PFSK-1 (cell line): Measurements from ENCODE around the gene TARM1.
A peak's percentile ranks its signal among the peaks of the same experiment; 100 is the strongest.

Experiments used
- FOXP2 ChIP-seq: optimal IDR thresholded peaks from 2 replicates; pipeline ENCODE3; 2011; ENCODE audit warnings: borderline replicate concordance, control low read depth, inconsistent platforms; ENCODE audit not compliant: insufficient read depth; ENCODE audit errors: extremely low read length, extremely low read depth
- POLR2AphosphoS5 ChIP-seq: IDR thresholded peaks from 2 replicates; pipeline ENCODE4 v1.6.1; 2012; ENCODE audit warnings: low read depth, mild to moderate bottlenecking, control low read depth, low read length, moderate library complexity
- SIN3A ChIP-seq: IDR thresholded peaks from 2 replicates; pipeline ENCODE4 v1.6.1; 2012; ENCODE audit warnings: mild to moderate bottlenecking, low read length, moderate library complexity, borderline replicate concordance; ENCODE audit not compliant: insufficient read depth
- TAF1 ChIP-seq: IDR thresholded peaks from 2 replicates; pipeline ENCODE4 v1.6.1; 2012; ENCODE audit warnings: low read length, control low read depth, borderline replicate concordance; ENCODE audit not compliant: insufficient read depth
- TF ChIP-seq, protein P1 (sequence below), 2 experiments: IDR thresholded peaks; 2 replicates each; pipeline versions ENCODE4 v1.6.1 to v1.8.0; 2011 to 2012; ENCODE audit warnings: low read depth in 2 of 2, low read length in 2 of 2, control low read depth in 1 of 2, inconsistent platforms in 1 of 2, mild to moderate bottlenecking in 1 of 2, moderate library complexity in 1 of 2; ENCODE audit not compliant: insufficient read depth in 1 of 2

TARM1 gene

DNA sequence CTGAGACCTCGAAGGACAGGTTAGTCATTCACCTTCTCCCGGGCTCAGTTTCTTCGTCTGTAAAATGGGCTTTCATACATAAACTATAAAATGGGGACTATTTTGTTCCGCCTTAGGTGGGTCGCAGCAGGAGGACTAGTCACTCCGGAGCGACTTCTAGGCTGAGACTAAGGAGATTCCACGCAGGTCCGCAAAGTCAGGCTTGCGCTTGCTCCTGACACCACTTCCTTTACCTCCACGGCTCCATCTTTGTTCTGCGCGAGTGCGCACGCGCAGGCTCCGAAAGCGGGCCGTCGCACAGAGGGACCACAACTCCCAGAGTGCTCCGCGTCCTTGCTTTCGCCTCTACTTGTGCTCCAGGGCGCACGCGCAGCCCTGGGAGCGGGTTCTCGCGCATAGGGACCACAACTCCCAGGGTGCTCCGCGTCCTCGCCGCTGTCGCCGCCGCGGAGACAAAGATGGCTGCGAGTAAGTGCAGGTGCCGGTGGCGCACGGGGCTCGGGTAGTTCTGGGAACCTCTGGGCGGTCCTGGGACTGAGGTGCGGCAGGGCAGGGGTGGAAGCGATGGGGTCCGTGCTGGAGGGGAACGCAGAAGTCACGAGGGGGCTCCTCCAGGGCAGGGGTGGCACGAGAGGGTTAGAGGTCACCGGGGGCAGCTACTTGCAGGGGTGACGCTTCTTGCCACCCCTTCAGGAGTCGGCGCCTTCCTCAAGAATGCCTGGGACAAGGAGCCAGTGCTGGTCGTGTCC, 21.4 kb upstream of the TARM1 start, which contains the start of gene NDUFA3:
NDUFA3 (plus strand) TSS at position 435 of the 749 bp plus-strand sequence; CDS start at position 459, 24 bp downstream.
- TF ChIP-seq POLR2AphosphoS5 (peak; percentile 93), SIN3A (no peak), FOXP2 (peak; percentile 72), TAF1 (peak; percentile 94; the same call in 1 of the 2 replicates)
- TF ChIP-seq, protein P1, sequence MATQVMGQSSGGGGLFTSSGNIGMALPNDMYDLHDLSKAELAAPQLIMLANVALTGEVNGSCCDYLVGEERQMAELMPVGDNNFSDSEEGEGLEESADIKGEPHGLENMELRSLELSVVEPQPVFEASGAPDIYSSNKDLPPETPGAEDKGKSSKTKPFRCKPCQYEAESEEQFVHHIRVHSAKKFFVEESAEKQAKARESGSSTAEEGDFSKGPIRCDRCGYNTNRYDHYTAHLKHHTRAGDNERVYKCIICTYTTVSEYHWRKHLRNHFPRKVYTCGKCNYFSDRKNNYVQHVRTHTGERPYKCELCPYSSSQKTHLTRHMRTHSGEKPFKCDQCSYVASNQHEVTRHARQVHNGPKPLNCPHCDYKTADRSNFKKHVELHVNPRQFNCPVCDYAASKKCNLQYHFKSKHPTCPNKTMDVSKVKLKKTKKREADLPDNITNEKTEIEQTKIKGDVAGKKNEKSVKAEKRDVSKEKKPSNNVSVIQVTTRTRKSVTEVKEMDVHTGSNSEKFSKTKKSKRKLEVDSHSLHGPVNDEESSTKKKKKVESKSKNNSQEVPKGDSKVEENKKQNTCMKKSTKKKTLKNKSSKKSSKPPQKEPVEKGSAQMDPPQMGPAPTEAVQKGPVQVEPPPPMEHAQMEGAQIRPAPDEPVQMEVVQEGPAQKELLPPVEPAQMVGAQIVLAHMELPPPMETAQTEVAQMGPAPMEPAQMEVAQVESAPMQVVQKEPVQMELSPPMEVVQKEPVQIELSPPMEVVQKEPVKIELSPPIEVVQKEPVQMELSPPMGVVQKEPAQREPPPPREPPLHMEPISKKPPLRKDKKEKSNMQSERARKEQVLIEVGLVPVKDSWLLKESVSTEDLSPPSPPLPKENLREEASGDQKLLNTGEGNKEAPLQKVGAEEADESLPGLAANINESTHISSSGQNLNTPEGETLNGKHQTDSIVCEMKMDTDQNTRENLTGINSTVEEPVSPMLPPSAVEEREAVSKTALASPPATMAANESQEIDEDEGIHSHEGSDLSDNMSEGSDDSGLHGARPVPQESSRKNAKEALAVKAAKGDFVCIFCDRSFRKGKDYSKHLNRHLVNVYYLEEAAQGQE (IDR thresholded peaks at IDR 0.05; ENCODE audit: insufficient read depth in 1 of 2, low read depth in 2 of 2, low read length in 2 of 2) = 0 out of 4 replicates have a peak, but pooled peaks of 1 of the 2 experiments have one; percentile 25

DNA sequence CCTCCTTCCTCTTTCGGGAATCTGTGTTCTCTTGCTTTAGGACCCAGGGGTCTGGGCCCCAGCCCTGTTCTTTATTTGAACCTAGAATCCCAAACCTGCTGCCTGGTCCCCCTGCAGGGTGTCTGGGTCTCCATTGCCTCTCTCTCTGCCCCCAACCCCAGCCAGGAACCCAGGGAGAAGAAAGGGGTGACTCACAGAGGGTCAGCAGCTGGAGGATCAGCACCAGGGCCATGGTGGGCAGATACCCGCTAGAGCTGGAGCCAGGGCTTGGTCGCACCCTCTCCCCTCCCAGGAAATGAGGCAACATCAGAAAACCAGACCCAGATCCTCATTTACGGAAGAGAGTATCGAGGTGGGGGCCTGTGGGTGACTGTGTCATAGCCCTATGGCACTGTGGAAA, 19.4 kb upstream of the TARM1 start, which contains the start of gene OSCAR:
OSCAR (minus strand) TSS at position 243 of the 400 bp plus-strand sequence; CDS start at position 232, 11 bp downstream.
- TF ChIP-seq SIN3A = no peak
- TF ChIP-seq, protein P1 (IDR thresholded peaks at IDR 0.05; ENCODE audit: insufficient read depth in 1 of 2, low read depth in 2 of 2, low read length in 2 of 2) = no peak
- TF ChIP-seq FOXP2 = no peak
- no peak for TF ChIP-seq POLR2AphosphoS5
- no peak for TF ChIP-seq TAF1

DNA sequence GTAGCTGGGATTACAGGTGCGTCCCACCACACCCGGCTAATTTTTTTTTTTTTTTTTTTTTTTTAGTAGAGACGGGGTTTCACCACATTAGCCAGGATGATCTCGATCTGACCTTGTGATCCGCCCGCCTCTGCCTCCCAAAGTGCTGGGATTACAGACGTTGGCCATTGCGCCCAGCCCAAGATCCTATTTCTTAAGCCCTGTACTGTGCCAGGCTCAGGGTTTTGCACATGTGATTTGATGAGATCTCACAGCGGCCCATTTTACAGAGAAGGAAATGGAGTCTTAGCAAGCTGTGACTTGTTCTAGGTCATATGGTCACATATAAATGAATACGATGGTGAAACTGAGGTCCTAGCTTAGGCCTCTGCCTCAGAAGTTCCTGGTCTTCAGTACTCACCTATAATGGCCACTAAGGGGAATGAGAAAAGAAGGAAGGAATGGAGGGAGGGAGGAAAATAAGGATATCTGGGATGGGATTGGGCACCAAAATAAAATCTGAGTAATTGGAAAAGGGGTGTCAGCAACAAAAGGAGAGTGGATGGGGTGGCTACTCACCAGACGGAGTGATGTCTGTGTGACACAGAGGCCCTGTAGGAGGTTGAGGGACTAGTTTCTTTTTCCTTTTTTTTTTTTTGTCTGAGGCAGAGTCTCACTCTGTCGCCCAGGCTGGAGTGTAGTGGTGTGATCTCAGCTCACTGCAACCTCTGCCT, 18.2 kb upstream of the TARM1 start:
- TF ChIP-seq TAF1 = no peak

DNA sequence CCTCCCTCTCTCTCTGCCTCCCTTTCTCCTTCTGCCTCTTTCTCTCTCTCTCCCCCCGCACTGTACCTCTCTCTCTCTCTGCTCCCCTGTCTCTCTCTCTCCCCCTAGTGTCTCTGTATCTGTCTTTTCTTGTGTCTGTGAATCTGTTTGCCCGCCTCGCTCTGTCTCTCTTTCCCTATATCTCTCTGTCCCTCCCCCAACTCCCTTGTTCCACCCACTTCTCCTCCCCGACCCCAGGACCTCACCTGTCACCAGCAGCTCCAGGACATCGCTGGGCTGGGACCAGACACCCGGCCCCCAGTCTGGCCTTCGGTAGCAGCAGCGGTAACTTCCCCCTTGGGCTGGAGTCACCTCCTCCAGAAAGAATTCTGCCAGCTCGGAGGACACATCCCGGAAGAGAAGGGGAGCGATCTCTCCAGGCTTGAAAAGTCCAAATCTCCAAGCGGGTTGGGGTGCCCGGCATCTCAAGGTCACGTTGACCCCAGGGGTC, 15.5 kb upstream of the TARM1 start:
- TF ChIP-seq, protein P1 (IDR thresholded peaks at IDR 0.05; ENCODE audit: insufficient read depth in 1 of 2, low read depth in 2 of 2, low read length in 2 of 2) = no peak
- no peak for TF ChIP-seq FOXP2
- no peak for TF ChIP-seq TAF1
- TF ChIP-seq POLR2AphosphoS5 = no peak
- no peak for TF ChIP-seq SIN3A

DNA sequence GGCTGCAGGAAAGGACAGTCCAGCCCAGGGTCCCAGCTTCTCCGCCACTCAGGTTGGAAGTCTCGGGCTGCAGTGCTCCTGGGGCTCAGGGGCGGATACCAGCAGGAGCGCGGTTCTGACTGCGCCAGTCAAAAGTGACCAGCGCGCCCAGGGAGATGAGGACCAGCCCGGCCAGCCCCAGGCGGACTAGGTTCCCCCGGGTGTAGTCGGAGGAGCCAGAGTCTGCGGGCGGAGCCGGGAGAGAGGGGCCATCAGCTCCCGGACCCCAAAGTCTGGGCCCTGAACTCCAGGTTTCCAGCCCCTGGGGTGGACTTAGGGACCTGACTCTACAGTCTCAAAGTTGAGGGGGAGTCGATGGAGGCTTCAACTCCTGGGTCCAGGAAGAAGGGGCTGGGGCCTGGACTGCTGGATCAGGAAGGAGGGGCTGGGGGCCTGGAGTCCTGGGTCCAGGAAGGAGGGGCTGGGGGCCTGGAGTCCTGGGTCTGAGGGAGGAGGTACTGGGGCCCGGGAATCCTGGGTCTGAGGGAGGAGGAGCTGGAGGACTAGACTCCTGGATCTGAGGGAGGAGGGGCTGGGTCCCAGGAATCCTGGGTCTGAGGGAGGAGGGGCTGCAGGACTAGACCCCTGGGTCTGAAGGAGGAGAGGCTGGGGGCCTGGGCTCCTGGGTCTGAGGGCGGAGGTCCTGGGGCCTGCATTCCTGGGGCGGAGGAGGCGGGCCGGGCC, 14.1 kb upstream of the TARM1 start:
- TF ChIP-seq FOXP2 = no peak
- TF ChIP-seq SIN3A = no peak
- no peak for TF ChIP-seq POLR2AphosphoS5
- TF ChIP-seq TAF1 = no peak
- TF ChIP-seq, protein P1 (IDR thresholded peaks at IDR 0.05; ENCODE audit: insufficient read depth in 1 of 2, low read depth in 2 of 2, low read length in 2 of 2) = no peak
